Measurements from ENCODE around the gene ARTN.
A peak's percentile ranks its signal among the peaks of the same experiment; 100 is the strongest.

The ARTN gene

GRCh38 chr1:43947061-43947873 lies 13.7 kb downstream of the ARTN start:
- DNase-seq (ENCODE audit: low spot score): no peak

- no peak for DNase-seq (ENCODE audit: low spot score)
These were observed 14.4 kb downstream of the ARTN start for GRCh38 chr1:43947874-43948437.

- no peak for DNase-seq (ENCODE audit: low spot score)
These were observed 16.1 kb downstream of the ARTN start for GRCh38 chr1:43949678-43950077.

- no peak for DNase-seq (ENCODE audit: low spot score)
These were observed 17.7 kb downstream of the ARTN start for GRCh38 chr1:43951021-43951985.

- no peak for DNase-seq (ENCODE audit: low spot score)
These were observed 19.2 kb downstream of the ARTN start for GRCh38 chr1:43952731-43953346.

- no peak for DNase-seq (ENCODE audit: low spot score)
These were observed 19.8 kb downstream of the ARTN start for GRCh38 chr1:43953361-43953760.

- DNase-seq (ENCODE audit: low spot score): no peak
These were observed 20.4 kb downstream of the ARTN start for GRCh38 chr1:43954036-43954435.

GRCh38 chr1:43956234-43956633 lies 22.6 kb downstream of the ARTN start:
- DNase-seq (ENCODE audit: low spot score): no peak

- DNase-seq (ENCODE audit: low spot score): no peak
These were observed 23.9 kb downstream of the ARTN start for GRCh38 chr1:43957407-43958040.

GRCh38 chr1:43958351-43959255 lies 25.0 kb downstream of the ARTN start:
- no peak for DNase-seq (ENCODE audit: low spot score)

- DNase-seq (ENCODE audit: low spot score): no peak
These were observed 27.2 kb downstream of the ARTN start for GRCh38 chr1:43960798-43961197.

GRCh38 chr1:43961692-43962091 lies 28.1 kb downstream of the ARTN start:
- DNase-seq (ENCODE audit: low spot score): no peak

GRCh38 chr1:43962324-43962723 lies 28.7 kb downstream of the ARTN start:
- DNase-seq (ENCODE audit: low spot score): no peak

- DNase-seq (ENCODE audit: low spot score): no peak
These were observed 29.4 kb downstream of the ARTN start for GRCh38 chr1:43963006-43963405.

- DNase-seq (ENCODE audit: low spot score): no peak
These were observed 30.3 kb downstream of the ARTN start for GRCh38 chr1:43963890-43964289.

GRCh38 chr1:43965316-43965715 lies 31.7 kb downstream of the ARTN start:
- DNase-seq (ENCODE audit: low spot score): no peak

GRCh38 chr1:43968348-43968948 lies 34.8 kb downstream of the ARTN start:
- peak; percentile 37 for DNase-seq (ENCODE audit: low spot score)

GRCh38 chr1:43969416-43969745 lies 35.8 kb downstream of the ARTN start:
- no peak for DNase-seq (ENCODE audit: low spot score)

GRCh38 chr1:43969746-43970466 lies 36.3 kb downstream of the ARTN start, which contains the start of gene DPH2:
Gene DPH2 (plus strand): TSS chr1:43970010. CDS start chr1:43970176, 166 bp downstream.
- DNase-seq (ENCODE audit: low spot score): peak; percentile 99

GRCh38 chr1:43970502-43970901 lies 36.9 kb downstream of the ARTN start:
- no peak for DNase-seq (ENCODE audit: low spot score)
